ENCODE results near the gene ERBB2.

Gene ERBB2

DNA sequence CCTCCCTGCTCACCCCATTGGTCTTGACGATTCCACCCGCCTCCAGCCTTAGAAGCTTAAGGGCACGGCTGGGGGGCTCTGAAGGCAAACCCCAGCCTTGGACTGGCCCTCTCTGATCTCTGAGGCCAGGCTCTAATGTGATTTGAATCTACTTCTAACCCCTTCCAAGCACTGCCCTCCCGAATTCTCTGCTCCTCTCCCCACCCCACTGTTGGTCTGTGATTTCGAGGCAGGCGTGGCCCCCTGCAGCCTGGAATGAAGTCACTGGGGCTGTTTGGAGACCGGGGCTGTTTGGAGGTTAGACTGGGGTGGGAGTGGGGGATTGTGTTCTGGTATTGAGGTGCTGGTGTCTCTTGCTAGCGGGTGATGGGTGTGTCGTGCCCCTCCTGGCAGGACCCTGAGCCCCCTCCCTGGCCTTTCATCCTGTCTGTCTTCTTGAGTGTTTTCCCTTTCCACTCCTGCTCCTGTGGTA lies 40.1 kb downstream of the ERBB2 start:
- DNase-seq (ENCODE audit: low spot score): no peak
- in situ Hi-C loops (cut with MboI; ENCODE audit: low sequenced_read_pairs, unreplicated experiment): loop anchor here (10.0 kb wide), 1 partner anchor 105 kb away; the partner anchor contains the start of gene STARD3

DNA sequence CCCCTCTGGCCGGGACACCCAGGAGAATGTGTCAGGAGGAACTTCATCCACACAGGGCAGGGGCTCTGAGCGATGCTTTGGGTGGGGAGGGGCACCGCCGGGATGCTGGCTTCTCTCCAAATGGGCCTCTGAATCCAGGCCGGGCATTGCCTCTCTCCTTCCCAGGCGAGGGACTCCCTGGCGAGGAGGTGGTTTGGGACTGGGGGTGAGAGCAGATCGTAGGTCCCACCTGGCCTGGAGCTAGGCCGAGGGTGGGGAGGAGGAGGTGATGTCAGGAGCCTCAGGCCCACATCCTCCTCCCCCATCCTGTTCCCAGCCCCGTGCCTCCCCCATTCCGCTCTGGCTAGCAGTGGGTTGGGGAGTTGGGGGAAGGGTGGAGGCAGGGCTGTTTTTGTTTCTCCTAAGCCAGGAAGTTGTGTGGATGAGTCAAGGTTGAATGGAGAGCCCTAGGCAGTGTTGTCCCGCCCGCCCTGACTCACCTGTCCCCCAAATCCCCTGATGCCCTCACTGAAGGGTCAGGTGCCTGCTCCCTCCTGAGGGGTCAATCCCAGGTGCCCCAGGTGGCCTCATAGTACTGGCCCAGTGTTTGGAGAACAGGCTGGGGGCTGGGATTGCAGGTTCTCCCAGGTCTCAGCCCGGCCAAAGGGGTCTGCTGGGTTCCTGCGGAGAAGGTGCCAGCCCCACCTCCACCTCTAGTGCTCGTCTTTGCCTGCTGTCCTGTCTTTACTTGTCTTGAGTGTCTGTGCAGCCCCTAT lies 40.7 kb downstream of the ERBB2 start:
- no peak for DNase-seq (ENCODE audit: low spot score)
- in situ Hi-C loops (cut with MboI; ENCODE audit: low sequenced_read_pairs, unreplicated experiment): loop anchor here (10.0 kb wide), 1 partner anchor 106 kb away; the partner anchor contains the start of gene STARD3
- TF ChIP-seq, protein P1, sequence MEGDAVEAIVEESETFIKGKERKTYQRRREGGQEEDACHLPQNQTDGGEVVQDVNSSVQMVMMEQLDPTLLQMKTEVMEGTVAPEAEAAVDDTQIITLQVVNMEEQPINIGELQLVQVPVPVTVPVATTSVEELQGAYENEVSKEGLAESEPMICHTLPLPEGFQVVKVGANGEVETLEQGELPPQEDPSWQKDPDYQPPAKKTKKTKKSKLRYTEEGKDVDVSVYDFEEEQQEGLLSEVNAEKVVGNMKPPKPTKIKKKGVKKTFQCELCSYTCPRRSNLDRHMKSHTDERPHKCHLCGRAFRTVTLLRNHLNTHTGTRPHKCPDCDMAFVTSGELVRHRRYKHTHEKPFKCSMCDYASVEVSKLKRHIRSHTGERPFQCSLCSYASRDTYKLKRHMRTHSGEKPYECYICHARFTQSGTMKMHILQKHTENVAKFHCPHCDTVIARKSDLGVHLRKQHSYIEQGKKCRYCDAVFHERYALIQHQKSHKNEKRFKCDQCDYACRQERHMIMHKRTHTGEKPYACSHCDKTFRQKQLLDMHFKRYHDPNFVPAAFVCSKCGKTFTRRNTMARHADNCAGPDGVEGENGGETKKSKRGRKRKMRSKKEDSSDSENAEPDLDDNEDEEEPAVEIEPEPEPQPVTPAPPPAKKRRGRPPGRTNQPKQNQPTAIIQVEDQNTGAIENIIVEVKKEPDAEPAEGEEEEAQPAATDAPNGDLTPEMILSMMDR (IDR thresholded peaks at IDR 0.05; ENCODE audit: borderline replicate concordance, control extremely low read depth, extremely low read depth, insufficient read depth, missing control alignments): no peak

More for the DNA sequence above, 40.1 kb downstream of the ERBB2 start:
- TF ChIP-seq, protein P1 (IDR thresholded peaks at IDR 0.05; ENCODE audit: borderline replicate concordance, control extremely low read depth, extremely low read depth, insufficient read depth, missing control alignments): no peak

DNA sequence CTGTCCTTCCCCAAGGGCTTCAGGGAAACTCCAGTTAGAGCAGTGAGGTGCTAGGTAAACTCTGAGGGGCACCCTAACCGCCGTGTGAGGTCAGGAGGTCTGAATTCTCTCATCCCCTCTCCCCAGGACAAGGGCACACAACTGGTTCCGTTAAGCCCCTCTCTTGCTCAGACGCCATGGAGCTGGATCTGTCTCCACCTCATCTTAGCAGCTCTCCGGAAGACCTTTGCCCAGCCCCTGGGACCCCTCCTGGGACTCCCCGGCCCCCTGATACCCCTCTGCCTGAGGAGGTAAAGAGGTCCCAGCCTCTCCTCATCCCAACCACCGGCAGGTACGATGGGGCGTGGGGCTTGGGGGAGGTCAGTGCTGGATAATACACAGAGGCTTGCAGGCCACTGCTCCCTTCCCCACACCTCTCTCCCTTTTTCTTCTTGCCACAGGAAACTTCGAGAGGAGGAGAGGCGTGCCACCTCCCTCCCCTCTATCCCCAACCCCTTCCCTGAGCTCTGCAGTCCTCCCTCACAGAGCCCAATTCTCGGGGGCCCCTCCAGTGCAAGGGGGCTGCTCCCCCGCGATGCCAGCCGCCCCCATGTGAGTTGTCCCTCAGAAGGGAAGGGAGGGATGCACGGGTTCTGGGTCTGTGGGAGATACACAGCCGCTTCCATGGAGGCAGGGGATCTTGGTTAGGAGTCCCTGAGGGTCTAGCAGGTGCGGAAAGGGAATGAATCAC lies 42.4 kb downstream of the ERBB2 start:
- TF ChIP-seq, protein P1 (IDR thresholded peaks at IDR 0.05; ENCODE audit: borderline replicate concordance, control extremely low read depth, extremely low read depth, insufficient read depth, missing control alignments): no peak
- in situ Hi-C loops (cut with MboI; ENCODE audit: low sequenced_read_pairs, unreplicated experiment): loop anchor here (10.0 kb wide), 1 partner anchor 107 kb away; the partner anchor contains the start of gene STARD3
- DNase-seq (ENCODE audit: low spot score): no peak

DNA sequence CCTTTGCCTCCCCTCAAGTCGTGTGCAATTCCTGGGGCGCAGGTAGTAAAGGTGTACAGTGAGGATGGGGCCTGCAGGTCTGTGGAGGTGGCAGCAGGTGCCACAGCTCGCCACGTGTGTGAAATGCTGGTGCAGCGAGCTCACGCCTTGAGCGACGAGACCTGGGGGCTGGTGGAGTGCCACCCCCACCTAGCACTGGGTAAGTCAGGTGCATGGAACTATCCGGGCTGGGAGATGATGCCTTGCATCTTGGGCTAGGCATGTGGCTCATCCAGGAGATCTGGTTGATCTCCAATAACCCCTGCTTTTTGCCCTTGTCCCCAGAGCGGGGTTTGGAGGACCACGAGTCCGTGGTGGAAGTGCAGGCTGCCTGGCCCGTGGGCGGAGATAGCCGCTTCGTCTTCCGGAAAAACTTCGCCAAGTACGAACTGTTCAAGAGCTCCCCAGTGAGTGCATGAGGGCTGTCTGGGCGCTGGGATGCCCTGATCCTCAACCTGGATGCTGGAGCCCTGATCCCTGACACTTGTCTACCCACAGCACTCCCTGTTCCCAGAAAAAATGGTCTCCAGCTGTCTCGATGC lies 43.1 kb downstream of the ERBB2 start:
- TF ChIP-seq, protein P1 (IDR thresholded peaks at IDR 0.05; ENCODE audit: borderline replicate concordance, control extremely low read depth, extremely low read depth, insufficient read depth, missing control alignments): peak; percentile 4
- in situ Hi-C loops (cut with MboI; ENCODE audit: low sequenced_read_pairs, unreplicated experiment): loop anchor here (10.0 kb wide), 1 partner anchor 108 kb away; the partner anchor contains the start of gene STARD3
- no peak for DNase-seq (ENCODE audit: low spot score)

DNA sequence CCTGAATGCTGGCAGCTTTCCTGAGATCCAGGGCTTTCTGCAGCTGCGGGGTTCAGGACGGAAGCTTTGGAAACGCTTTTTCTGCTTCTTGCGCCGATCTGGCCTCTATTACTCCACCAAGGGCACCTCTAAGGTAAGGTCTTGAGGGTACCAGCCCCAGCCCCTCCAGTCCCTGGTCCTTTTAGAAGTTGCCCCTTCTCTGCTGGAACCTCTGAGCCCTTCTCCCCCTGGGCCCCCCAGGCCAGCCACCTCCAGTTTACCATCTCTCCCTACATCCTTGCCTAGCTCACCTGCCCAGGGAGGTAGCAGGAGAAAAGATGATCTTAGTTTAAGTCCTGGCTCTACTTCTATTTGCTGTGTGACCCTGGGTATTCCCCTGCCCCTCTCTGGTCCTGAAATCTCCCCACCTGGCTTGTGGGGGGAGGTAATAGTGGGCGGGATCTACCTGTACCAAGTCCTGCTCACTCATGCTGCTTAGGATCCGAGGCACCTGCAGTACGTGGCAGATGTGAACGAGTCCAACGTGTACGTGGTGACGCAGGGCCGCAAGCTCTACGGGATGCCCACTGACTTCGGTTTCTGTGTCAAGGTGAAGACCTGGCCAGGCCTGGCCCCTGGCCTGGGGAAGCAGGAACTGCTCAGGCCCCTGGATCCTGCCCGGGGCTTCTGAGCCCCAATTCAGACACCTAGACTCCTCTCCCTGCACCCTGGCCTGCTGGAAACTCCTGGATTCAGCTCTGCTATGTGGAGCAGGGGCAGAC lies 44.4 kb downstream of the ERBB2 start:
- TF ChIP-seq, protein P1 (IDR thresholded peaks at IDR 0.05; ENCODE audit: borderline replicate concordance, control extremely low read depth, extremely low read depth, insufficient read depth, missing control alignments): no peak
- in situ Hi-C loops (cut with MboI; ENCODE audit: low sequenced_read_pairs, unreplicated experiment): loop anchor here (10.0 kb wide), 1 partner anchor 109 kb away; the partner anchor contains the start of gene STARD3
- no peak for DNase-seq (ENCODE audit: low spot score)
